Lower lobe of right lung (tissue), 2 donors: Measurements from ENCODE around the gene OLFM1. TPM values are rescaled to one million over a fixed set of nuclear protein-coding genes. Genes with fewer than 3 reads are reported as not detected.

Source experiments
- ATAC-seq, 2 donors: fragments of 200-7000 bp; cut with Tn5 transposase; one replicate each; pipeline ENCODE4 v1.9.1; 2020 to 2022; ENCODE audit warnings: mild to moderate bottlenecking in 2 of 2, moderate library complexity in 2 of 2
- DNase-seq: peaks from one replicate; pipeline ENCODE4 v3.0.0-alpha.2; 2020
- H3K27ac ChIP-seq: fragments of 200-600 bp; one replicate; pipeline ENCODE4 v1.8.0; 2022
- H3K27me3 ChIP-seq: fragments of 200-600 bp; one replicate; pipeline ENCODE4 v1.8.0; 2022; ENCODE audit warnings: low read depth
- H3K36me3 ChIP-seq: fragments of 200-600 bp; one replicate; pipeline ENCODE4 v1.8.0; 2022; ENCODE audit warnings: mild to moderate bottlenecking
- H3K4me1 ChIP-seq: fragments of 200-600 bp; one replicate; pipeline ENCODE4 v1.8.0; 2022
- H3K4me3 ChIP-seq: fragments of 200-600 bp; one replicate; pipeline ENCODE4 v1.8.0; 2022; ENCODE audit warnings: mild to moderate bottlenecking
- H3K9me3 ChIP-seq: fragments of 200-600 bp; one replicate; pipeline ENCODE4 v1.8.0; 2022
- CTCF ChIP-seq: fragments of 200-600 bp; IDR thresholded peaks from one replicate; pipeline ENCODE4 v1.8.0; 2022; ENCODE audit warnings: antibody characterized with exemption, mild to moderate bottlenecking
- intact Hi-C: fragments of 100-400 bp; cut with DNase I; formaldehyde crosslinking; loops from one replicate; pipeline ENCODE4 v1.11.0; 2022
- total RNA-seq: library from RNA; stranded (reverse); fragmentation: NEBNext Ultra II Directional; extraction: Animal tissue kit (Norgen Biotek cat#: 25700); gene quantifications from one replicate; pipeline ENCODE4 v1.2.1, GENCODE V29; 2021
- donor health status: DM: no; HTN: yes; CAD: no; lungs with severe emphysema.

Gene OLFM1
- total RNA-seq, 1 donor from 2014 or later, result 24.1 TPM

GRCh38 chr9:135104761-135105160, 17.3 kb downstream of the OLFM1 start:
- H3K9me3 ChIP-seq, result no peaks in the 10 kb centered on the region
- ATAC-seq (no peak), DNase-seq (no peak)
- no peak overlapping the region for H3K27ac ChIP-seq
- peaks cover 11% of the 10 kb centered on the region for H3K27me3 ChIP-seq
- no peaks in the 10 kb centered on the region for H3K4me1 ChIP-seq
- intact Hi-C loops, result no loop called here
- no peak overlapping the region for H3K4me3 ChIP-seq
- no peak for TF ChIP-seq CTCF
- no peaks in the 10 kb centered on the region for H3K36me3 ChIP-seq

- ATAC-seq, result no peak
- H3K27me3 ChIP-seq, result peaks cover 11% of the 10 kb centered on the region
- H3K9me3 ChIP-seq, result no peaks in the 10 kb centered on the region
Measured at GRCh38 chr9:135105211-135105745, 17.8 kb downstream of the OLFM1 start.

GRCh38 chr9:135105938-135106491, 18.5 kb downstream of the OLFM1 start:
- H3K27ac ChIP-seq, result no peak overlapping the region
- H3K27me3 ChIP-seq, result peaks cover 11% of the 10 kb centered on the region
- no peak for DNase-seq
- H3K4me1 ChIP-seq, result no peaks in the 10 kb centered on the region
- no peak for TF ChIP-seq CTCF
- no peaks in the 10 kb centered on the region for H3K36me3 ChIP-seq
- no peak for ATAC-seq
- H3K9me3 ChIP-seq, result no peaks in the 10 kb centered on the region
- no peak overlapping the region for H3K4me3 ChIP-seq
- intact Hi-C loops, result no loop called here

More at GRCh38 chr9:135105211-135105745, 17.8 kb downstream of the OLFM1 start:
- Histone ChIP-seq H3K4me1 (no peaks in the 10 kb centered on the region), H3K27ac (no peak overlapping the region), H3K4me3 (no peak overlapping the region), H3K36me3 (no peaks in the 10 kb centered on the region)
- no peak for DNase-seq
- TF ChIP-seq CTCF, result no peak
- intact Hi-C loops, result no loop called here

GRCh38 chr9:135106551-135107270, 19.2 kb downstream of the OLFM1 start:
- intact Hi-C loops, result no loop called here
- ATAC-seq, result no peak
- Histone ChIP-seq H3K4me1 (no peaks in the 10 kb centered on the region), H3K27me3 (peaks cover 11% of the 10 kb centered on the region), H3K4me3 (no peak overlapping the region), H3K9me3 (no peaks in the 10 kb centered on the region), H3K27ac (no peak overlapping the region), H3K36me3 (no peaks in the 10 kb centered on the region)
- no peak for TF ChIP-seq CTCF
- DNase-seq, result no peak

GRCh38 chr9:135107581-135108235, 20.2 kb downstream of the OLFM1 start:
- TF ChIP-seq CTCF, result no peak
- no peaks in the 10 kb centered on the region for H3K4me1 ChIP-seq
- peaks cover 8% of the 10 kb centered on the region for H3K27me3 ChIP-seq
- no peaks in the 10 kb centered on the region for H3K9me3 ChIP-seq
- H3K36me3 ChIP-seq, result no peaks in the 10 kb centered on the region
- ATAC-seq (no peak), DNase-seq (no peak)
- no peak overlapping the region for H3K4me3 ChIP-seq
- intact Hi-C loops, result no loop called here
- H3K27ac ChIP-seq, result no peak overlapping the region
